GM19468 (cell line): ENCODE results near the gene RUFY3.
A peak's percentile ranks its signal among the peaks of the same experiment; 100 is the strongest.
"Not testable (repeated sequence)": the region's sequence is repeated elsewhere in the genome, so short reads cannot be mapped to it uniquely, and the experiment has no call there.

Source experiments
- ATAC-seq: cut with Tn5 transposase; IDR thresholded peaks from one replicate; pipeline ENCODE4 v1.9.1; 2021; ENCODE audit warnings: mild to moderate bottlenecking, moderate library complexity, moderate number of reproducible peaks; ENCODE audit not compliant: unreplicated experiment; ENCODE audit errors: extremely low read depth

Gene RUFY3

GRCh38 chr4:70769396-70769795, 47.6 kb downstream of the RUFY3 start:
- not testable (repeated sequence) for ATAC-seq

- ATAC-seq: peak; percentile 38
Measured at GRCh38 chr4:70772929-70773555, 51.3 kb downstream of the RUFY3 start.

GRCh38 chr4:70778888-70779422, 57.2 kb downstream of the RUFY3 start:
- no peak for ATAC-seq

- no peak for ATAC-seq
Measured at GRCh38 chr4:70783096-70783495, 61.3 kb downstream of the RUFY3 start.

- no peak for ATAC-seq
Measured at GRCh38 chr4:70787496-70787895, 65.7 kb downstream of the RUFY3 start.

- ATAC-seq: no peak
Measured at GRCh38 chr4:70788733-70789132, 67.0 kb downstream of the RUFY3 start.

GRCh38 chr4:70793626-70794025, 71.9 kb downstream of the RUFY3 start:
- ATAC-seq: no peak

GRCh38 chr4:70801265-70801809, 79.6 kb downstream of the RUFY3 start:
- no peak for ATAC-seq

- ATAC-seq: no peak
Measured at GRCh38 chr4:70802928-70803580, 81.3 kb downstream of the RUFY3 start.

GRCh38 chr4:70808151-70808550, 86.4 kb downstream of the RUFY3 start:
- no peak for ATAC-seq

- ATAC-seq: no peak
Measured at GRCh38 chr4:70815370-70815769, 93.6 kb downstream of the RUFY3 start.

GRCh38 chr4:70816894-70817293, 95.1 kb downstream of the RUFY3 start:
- ATAC-seq: no peak

GRCh38 chr4:70818173-70818855, 96.5 kb downstream of the RUFY3 start:
- no peak for ATAC-seq

- ATAC-seq: no peak
Measured at GRCh38 chr4:70818921-70819320, 97.2 kb downstream of the RUFY3 start.

GRCh38 chr4:70829015-70829414, 107.3 kb downstream of the RUFY3 start:
- no peak for ATAC-seq

GRCh38 chr4:70829492-70829891, 107.7 kb downstream of the RUFY3 start:
- no peak for ATAC-seq

GRCh38 chr4:70830054-70830453, 108.3 kb downstream of the RUFY3 start:
- no peak for ATAC-seq

GRCh38 chr4:70831293-70831692, 109.5 kb downstream of the RUFY3 start:
- no peak for ATAC-seq

GRCh38 chr4:70833675-70834074, 111.9 kb downstream of the RUFY3 start:
- ATAC-seq: no peak

- no peak for ATAC-seq
Measured at GRCh38 chr4:70836081-70836480, 114.3 kb downstream of the RUFY3 start.

- ATAC-seq: no peak
Measured at GRCh38 chr4:70838204-70838603, 116.4 kb downstream of the RUFY3 start.
